ENCODE results near the gene ZMYM4. TPM values are rescaled to one million over a fixed set of nuclear protein-coding genes. Genes with fewer than 3 reads are reported as not detected.
"Not testable (repeated sequence)": the region's sequence is repeated elsewhere in the genome, so short reads cannot be mapped to it uniquely, and the experiment has no call there.

ZMYM4 gene
- total RNA-seq, 2 donors from 2014 or later = 50.4 to 51.3 TPM

- DNase-seq (ENCODE audit: low spot score); intact Hi-C loops (cut with DNase I): not testable (repeated sequence)
Measured at GRCh38 chr1:35380111-35380510, 111.6 kb downstream of the ZMYM4 start.

DNA sequence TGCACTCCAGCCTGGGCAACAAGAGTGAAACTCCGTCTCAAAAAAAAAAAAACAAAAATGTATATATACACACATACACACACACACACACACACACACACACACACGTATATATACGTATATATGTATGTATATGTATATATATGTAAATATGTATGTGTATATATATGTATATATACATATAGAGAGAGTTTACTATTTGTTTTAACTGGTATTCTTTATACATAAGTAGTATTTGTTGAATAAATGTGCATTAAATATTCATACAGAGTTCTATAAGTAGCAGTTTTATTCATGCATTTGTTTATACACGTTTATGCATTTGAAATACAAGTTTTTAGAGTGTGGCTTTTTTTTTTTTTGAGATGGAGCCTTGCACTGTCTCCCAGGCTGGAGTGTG, 113.6 kb downstream of the ZMYM4 start:
- DNase-seq (ENCODE audit: low spot score) = no peak
- intact Hi-C loops (cut with DNase I) = no loop called here

DNA sequence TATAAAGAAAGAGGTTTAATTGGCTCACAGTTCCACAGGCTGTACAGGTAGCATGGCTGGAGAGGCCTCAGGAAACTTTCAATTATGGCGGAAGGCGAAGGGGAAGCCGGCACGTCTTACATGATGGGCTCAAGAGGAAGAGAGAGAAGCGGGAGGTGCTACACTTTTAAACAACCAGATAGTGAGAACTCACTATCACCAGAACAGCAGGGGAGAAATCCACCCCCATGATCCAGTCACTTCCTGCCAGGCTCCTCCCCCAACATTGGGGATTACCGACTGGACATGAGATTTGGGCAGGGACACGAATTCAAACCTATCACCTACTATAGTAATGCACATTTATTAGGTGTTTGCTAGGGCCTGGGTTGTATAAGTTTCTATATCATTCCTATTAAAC, 117.8 kb downstream of the ZMYM4 start:
- intact Hi-C loops (cut with DNase I) = no loop called here

GRCh38 chr1:35386959-35387358, 118.5 kb downstream of the ZMYM4 start:
- intact Hi-C loops (cut with DNase I) = no loop called here
- no peak for DNase-seq (ENCODE audit: low spot score)

More for the DNA sequence above, 117.8 kb downstream of the ZMYM4 start:
- no peak for DNase-seq (ENCODE audit: low spot score)

GRCh38 chr1:35390600-35391494, 122.3 kb downstream of the ZMYM4 start:
- DNase-seq (ENCODE audit: low spot score) = no peak
- intact Hi-C loops (cut with DNase I) = no loop called here

DNA sequence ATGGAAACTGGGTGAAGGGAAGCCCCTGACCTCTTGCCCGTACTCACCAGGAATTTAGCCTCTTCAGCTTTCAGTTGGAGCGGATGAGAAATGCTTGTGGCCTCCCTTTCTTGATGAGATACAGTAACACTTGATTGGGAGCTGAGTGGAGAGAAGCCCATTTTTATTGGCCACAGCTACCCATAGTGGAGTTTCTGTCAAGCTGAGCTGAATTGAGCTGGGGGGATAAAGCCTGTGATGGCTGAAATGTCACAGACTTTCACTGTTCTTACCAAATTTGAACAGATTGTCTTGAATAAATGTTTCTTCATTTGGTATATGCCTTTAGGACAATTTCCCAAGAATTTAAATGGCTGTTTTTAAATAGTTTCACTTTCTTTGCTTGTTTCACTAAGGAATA, 125.9 kb downstream of the ZMYM4 start:
- DNase-seq (ENCODE audit: low spot score) = no peak
- intact Hi-C loops (cut with DNase I) = no loop called here

DNA sequence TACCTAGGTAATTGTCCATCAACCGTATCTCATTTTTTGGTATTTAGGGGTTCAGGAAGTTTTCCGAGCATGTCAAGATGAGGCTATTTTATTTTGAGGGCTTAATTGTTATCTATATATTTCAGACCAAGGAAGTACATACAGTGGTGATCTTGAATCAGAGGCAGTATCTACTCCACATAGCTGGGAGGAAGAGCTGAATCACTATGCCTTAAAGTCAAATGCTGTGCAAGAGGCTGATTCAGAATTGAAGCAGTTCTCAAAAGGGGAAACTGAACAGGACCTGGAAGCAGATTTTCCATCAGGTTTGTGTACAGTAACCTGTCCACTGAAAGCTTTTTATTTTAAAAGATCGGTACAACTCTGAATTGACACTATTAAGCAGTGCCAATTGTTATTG, 130.2 kb downstream of the ZMYM4 start:
- no peak for DNase-seq (ENCODE audit: low spot score)
- intact Hi-C loops (cut with DNase I) = no loop called here

DNA sequence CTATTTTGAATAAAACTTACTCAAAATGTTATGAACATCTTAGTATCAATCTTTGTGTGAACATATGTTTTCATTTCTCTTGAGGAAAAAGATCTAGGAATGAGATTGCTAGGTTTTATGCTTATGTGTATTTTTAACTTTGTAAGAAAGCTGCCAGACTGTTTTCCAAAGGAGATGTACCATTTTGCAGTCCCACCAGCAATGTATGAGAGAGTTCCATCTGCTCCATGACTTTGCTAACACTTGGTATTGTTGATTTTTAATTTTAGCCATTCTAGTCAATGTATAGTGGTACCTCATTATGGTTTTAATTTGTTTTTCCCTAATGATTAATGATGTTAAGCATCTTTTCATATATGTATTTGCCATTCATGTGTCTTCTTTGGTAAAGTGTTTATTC, 132.5 kb downstream of the ZMYM4 start:
- intact Hi-C loops (cut with DNase I) = no loop called here
- DNase-seq (ENCODE audit: low spot score) = no peak

GRCh38 chr1:35406103-35406502, 137.6 kb downstream of the ZMYM4 start:
- no peak for DNase-seq (ENCODE audit: low spot score)
- intact Hi-C loops (cut with DNase I) = no loop called here

DNA sequence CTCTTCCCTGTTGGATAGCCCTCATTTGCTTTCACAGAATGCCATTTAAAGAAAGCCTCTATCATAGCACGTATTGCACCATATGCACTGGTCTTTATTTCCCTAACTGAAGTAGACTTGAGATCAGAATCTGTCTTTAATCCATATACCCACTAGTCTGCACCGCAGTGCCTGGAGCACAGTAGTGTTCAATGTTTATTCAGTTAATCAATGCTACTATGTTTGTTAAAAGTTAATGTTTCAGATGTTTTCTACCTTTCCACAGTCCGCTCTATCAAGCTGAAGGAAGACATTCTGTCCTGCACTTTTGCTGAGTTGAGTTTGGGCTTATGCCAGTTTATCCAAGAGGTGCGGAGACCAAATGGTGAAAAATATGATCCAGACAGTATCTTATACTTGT, 139.2 kb downstream of the ZMYM4 start:
- DNase-seq (ENCODE audit: low spot score) = no peak
- intact Hi-C loops (cut with DNase I) = no loop called here

DNA sequence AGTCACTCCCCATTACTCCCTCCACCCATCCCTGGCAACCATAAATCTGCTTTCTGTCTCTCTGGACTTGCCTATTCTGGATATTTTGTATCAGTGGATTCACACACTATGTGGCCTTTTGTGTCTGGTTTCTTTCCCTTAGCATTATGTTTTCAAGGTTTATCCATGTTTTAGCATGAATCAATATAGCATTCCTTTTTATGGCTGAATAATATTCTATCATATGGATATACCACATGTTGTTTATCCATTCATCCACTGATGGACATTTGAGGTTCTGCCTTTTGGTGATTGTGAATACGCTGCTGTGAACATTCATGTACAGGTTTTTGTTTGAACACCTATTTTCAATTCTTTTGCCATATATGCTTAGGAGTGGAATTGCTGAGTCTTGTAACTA, 140.4 kb downstream of the ZMYM4 start:
- no peak for DNase-seq (ENCODE audit: low spot score)
- intact Hi-C loops (cut with DNase I) = no loop called here

DNA sequence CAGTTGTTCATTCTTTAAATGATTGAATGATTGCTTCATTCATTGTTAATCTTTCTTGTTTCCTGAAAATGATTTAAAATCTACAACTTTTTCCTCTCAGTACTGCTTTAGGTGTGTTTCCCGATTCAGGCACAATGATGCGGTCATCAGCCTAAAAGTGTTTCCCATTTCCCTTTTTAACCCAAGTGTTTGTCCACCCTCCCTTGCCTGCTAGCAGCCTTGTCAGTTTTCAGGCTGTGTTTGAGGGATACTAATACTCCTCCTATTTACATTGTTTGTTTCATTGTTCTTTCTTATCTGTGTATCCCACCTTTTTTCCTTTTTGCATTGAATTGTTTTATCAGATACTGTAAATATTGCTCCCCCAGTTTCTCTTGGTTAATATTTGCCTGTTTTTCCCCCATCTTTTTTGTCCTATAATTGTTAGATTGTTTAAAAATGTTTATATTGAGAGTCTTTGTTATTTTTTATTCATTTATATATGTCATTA, 157.6 kb downstream of the ZMYM4 start:
- no peak for DNase-seq (ENCODE audit: low spot score)
- intact Hi-C loops (cut with DNase I) = no loop called here

GRCh38 chr1:35428360-35428759, 159.9 kb downstream of the ZMYM4 start:
- intact Hi-C loops (cut with DNase I) = no loop called here
- DNase-seq (ENCODE audit: low spot score) = no peak

DNA sequence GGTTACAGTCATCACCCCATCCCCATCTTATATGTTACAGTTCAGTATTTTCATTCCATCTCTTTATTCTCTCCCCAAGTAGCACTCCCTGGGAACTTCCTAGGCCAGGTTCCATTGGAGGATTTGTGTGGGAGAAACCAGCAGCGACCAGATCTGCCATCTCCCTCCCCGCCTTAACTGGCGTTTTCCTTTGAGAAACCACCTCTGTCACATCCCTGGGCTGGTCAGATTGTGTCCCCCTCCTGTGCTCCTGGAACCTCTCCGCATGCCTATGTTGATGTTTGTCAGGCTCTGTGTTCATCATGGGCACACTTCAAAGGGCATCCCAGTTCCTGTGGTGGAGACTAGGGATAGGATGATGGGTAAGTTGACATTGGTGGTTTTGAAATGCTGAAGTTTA, 162.3 kb downstream of the ZMYM4 start:
- DNase-seq (ENCODE audit: low spot score) = no peak
- intact Hi-C loops (cut with DNase I) = no loop called here

- intact Hi-C loops (cut with DNase I) = no loop called here
- DNase-seq (ENCODE audit: low spot score) = no peak
Measured at GRCh38 chr1:35431173-35431599, 162.7 kb downstream of the ZMYM4 start.

GRCh38 chr1:35432231-35432630, 163.7 kb downstream of the ZMYM4 start:
- intact Hi-C loops (cut with DNase I) = no loop called here
- no peak for DNase-seq (ENCODE audit: low spot score)

DNA sequence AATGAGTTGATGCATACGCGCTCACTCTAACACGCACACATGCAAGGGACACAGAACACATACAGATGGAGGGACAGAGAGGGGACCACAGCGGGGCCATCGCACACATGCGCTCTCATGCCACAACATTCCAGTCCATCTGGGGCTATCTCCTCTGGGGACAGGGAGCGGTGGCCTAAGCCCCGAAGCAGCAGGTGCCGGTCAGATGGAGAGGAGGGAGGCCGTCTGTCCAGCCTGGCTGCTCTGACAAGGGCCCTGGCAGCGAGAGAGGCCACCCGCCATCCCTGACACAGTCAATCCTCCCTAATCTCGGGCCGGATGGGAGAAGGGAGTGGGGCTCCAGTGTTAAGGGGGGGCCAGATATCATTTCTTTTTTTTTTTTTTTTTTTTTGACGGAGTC, 165.2 kb downstream of the ZMYM4 start:
- intact Hi-C loops (cut with DNase I) = no loop called here
- DNase-seq (ENCODE audit: low spot score) = no peak

- DNase-seq (ENCODE audit: low spot score) = no peak
- intact Hi-C loops (cut with DNase I) = no loop called here
Measured at GRCh38 chr1:35434703-35435102, 166.2 kb downstream of the ZMYM4 start.

DNA sequence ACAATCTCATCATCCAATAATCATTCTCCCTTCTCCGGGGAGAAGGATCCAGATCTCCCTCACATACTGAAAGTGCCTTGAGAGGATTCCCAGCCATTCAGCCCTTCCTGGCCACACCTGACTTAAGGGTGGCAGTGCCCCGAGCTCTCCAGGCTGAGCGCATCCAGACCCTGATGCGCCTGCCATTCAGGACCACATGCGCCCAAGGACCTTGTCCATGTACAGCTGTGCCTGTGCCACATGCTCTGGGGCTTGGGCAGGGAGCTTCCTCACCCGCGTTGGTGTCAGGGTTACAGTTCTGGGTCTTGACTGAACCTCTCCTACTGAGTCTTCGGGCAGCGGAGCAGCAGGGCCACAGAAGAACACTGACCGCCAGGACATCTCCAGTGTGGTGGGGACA, 167.6 kb downstream of the ZMYM4 start:
- intact Hi-C loops (cut with DNase I) = no loop called here

DNA sequence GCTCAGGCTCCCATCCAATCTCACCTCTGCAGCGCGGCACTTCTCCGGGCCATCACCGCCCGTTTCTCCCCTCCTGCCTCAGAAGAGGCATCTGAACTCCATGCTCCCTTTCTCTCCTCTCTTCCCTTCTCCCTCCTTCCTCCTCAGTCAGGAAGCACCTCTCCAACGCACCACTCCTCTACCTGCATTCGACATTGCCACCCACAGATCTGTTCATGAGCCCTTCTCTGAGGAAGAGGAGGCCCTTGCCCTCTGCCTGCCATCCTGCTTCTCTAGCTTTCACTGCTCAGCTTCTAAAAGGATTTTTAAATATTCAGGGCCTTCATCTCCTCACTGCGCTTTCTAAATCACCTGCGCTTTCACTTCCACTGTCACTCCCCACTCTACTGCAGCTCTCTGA, 168.7 kb downstream of the ZMYM4 start:
- DNase-seq (ENCODE audit: low spot score) = no peak
- intact Hi-C loops (cut with DNase I) = no loop called here

More for the DNA sequence above, 167.6 kb downstream of the ZMYM4 start:
- no peak for DNase-seq (ENCODE audit: low spot score)

DNA sequence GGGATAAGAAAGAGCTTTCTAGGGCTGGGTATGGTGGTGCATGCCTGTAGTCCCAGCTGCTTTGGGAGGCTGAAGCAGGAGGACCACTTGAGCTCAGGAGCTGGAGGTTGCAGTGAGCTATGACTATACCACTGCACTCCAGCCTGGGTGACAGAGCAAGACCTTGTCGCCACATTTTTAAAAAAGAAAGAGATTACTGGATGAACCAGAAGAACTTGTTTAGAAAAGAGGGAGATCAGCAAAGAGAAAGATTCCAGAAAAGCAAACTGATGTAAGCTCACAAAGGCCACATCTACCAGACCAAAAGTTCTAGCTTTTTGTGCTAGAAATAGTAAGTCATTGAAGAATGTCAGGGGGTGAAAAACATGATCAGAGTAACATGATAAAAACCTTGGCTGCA, 171.1 kb downstream of the ZMYM4 start:
- intact Hi-C loops (cut with DNase I) = no loop called here
- no peak for DNase-seq (ENCODE audit: low spot score)

Measured in posterior vena cava (tissue), 2 donors.